BLaER1 treated with 17β-estradiol and CSF1 and Interleukin-3, amounts not matched to agents 10 nM and 100 nM (cell line): ENCODE results near the gene CCNT1.

Source experiments
- H3K27ac ChIP-seq, 11 experiments: shearing (Covaris generic); formaldehyde crosslinking; 2 replicates each; pipeline ENCODE4 v1.8.1; 2022
- H3K27me3 ChIP-seq, 11 experiments: shearing (Covaris generic); formaldehyde crosslinking; 2 replicates each; pipeline ENCODE4 v1.8.1; 2022
- H3K36me3 ChIP-seq, 11 experiments: shearing (Covaris generic); formaldehyde crosslinking; 2 replicates each; pipeline ENCODE4 v1.8.1; 2022
- H3K4me1 ChIP-seq, 10 experiments: shearing (Covaris generic); formaldehyde crosslinking; 2 replicates each; pipeline ENCODE4 v1.8.1; 2022
- H3K4me2 ChIP-seq, 11 experiments: shearing (Covaris generic); formaldehyde crosslinking; 2 replicates each; pipeline ENCODE4 v1.8.1; 2022
- H3K4me3 ChIP-seq, 10 experiments: shearing (Covaris generic); formaldehyde crosslinking; 2 replicates each; pipeline ENCODE4 v1.8.1; 2022
- H3K9ac ChIP-seq, 11 experiments: shearing (Covaris generic); formaldehyde crosslinking; 2 replicates each; pipeline ENCODE4 v1.8.1; 2022
- H3K9me3 ChIP-seq, 11 experiments: shearing (Covaris generic); formaldehyde crosslinking; replicated peaks in 1 of 11; 2 replicates each; pipeline ENCODE4 v1.8.1; 2022
- H4K20me1 ChIP-seq, 11 experiments: shearing (Covaris generic); formaldehyde crosslinking; 2 replicates each; pipeline ENCODE4 v1.8.1; 2022
- Cebpa-rat ChIP-seq, 11 experiments: shearing (Covaris generic); IDR thresholded peaks; 2 replicates each; pipeline ENCODE4 v1.8.1; 2022

The CCNT1 gene

GRCh38 chr12:48640428-48640827 is 76.1 kb downstream of the CCNT1 start:
- Histone ChIP-seq H3K9ac (no peak overlapping the region), H3K4me3 (no peak overlapping the region), H4K20me1 (no peaks in the 10 kb centered on the region), H3K4me1 (no peaks in the 10 kb centered on the region), H3K9me3 (peaks cover 40 to 54% (median 50%) of the 10 kb centered on the region in 11 experiments), H3K36me3 (peaks cover 28 to 55% (median 49%) of the 10 kb centered on the region in 11 experiments), H3K27ac (no peak overlapping the region), H3K4me2 (no peak overlapping the region), H3K27me3 (no peaks in the 10 kb centered on the region)
- no peak for TF ChIP-seq Cebpa-rat (IDR thresholded peaks at IDR 0.05)
